Loucy (cell line): Measurements from ENCODE around the gene CEPT1.

ENCODE experiments used
- EZH2phosphoT487 ChIP-seq: fragments of 200-600 bp; IDR thresholded peaks from 2 replicates; pipeline ENCODE4 v1.6.1; 2018; ENCODE audit warnings: antibody characterized with exemption, mild to moderate bottlenecking, moderate library complexity, borderline replicate concordance
- TF ChIP-seq, protein P1 (sequence below): fragments of 200-600 bp; sonication (generic); conservative IDR thresholded peaks from 2 replicates; pipeline ENCODE4 v1.5.1; 2014; ENCODE audit warnings: mild to moderate bottlenecking, antibody characterized with exemption, low read length

- TF ChIP-seq, protein P1, sequence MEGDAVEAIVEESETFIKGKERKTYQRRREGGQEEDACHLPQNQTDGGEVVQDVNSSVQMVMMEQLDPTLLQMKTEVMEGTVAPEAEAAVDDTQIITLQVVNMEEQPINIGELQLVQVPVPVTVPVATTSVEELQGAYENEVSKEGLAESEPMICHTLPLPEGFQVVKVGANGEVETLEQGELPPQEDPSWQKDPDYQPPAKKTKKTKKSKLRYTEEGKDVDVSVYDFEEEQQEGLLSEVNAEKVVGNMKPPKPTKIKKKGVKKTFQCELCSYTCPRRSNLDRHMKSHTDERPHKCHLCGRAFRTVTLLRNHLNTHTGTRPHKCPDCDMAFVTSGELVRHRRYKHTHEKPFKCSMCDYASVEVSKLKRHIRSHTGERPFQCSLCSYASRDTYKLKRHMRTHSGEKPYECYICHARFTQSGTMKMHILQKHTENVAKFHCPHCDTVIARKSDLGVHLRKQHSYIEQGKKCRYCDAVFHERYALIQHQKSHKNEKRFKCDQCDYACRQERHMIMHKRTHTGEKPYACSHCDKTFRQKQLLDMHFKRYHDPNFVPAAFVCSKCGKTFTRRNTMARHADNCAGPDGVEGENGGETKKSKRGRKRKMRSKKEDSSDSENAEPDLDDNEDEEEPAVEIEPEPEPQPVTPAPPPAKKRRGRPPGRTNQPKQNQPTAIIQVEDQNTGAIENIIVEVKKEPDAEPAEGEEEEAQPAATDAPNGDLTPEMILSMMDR, result no peak
- TF ChIP-seq EZH2phosphoT487, result no peak
Observed at GRCh38 chr1:111176678-111177077, 36.7 kb downstream of the CEPT1 start.
